GM10248 (cell line): Measurements from ENCODE around the gene PLCB2.

ENCODE experiments used
- CTCF ChIA-PET: fragments of 300-600 bp; sonication (Branson Sonifier 250); formaldehyde crosslinking; extraction: SDS; loops from one replicate; lab custom pipeline; 2021; ENCODE audit warnings: antibody characterized with exemption; lab: Yijun Ruan, JAX
- POLR2A ChIA-PET: fragments of 350-650 bp; sonication (Branson Sonifier 250); formaldehyde crosslinking; extraction: SDS; loops from one replicate; lab custom pipeline; 2020; ENCODE audit warnings: antibody characterized with exemption; lab: Yijun Ruan, JAX
- DNase-seq: peaks from one replicate; pipeline ENCODE4 v3.0.0; 2012; ENCODE audit errors: extremely low spot score
- TF ChIP-seq, protein P1 (sequence below): IDR thresholded peaks from 2 replicates; pipeline ENCODE4 v1.5.1; 2012; ENCODE audit warnings: mild to moderate bottlenecking, low read depth; ENCODE audit errors: extremely low read depth, missing control alignments, control extremely low read depth

PLCB2 gene

DNA sequence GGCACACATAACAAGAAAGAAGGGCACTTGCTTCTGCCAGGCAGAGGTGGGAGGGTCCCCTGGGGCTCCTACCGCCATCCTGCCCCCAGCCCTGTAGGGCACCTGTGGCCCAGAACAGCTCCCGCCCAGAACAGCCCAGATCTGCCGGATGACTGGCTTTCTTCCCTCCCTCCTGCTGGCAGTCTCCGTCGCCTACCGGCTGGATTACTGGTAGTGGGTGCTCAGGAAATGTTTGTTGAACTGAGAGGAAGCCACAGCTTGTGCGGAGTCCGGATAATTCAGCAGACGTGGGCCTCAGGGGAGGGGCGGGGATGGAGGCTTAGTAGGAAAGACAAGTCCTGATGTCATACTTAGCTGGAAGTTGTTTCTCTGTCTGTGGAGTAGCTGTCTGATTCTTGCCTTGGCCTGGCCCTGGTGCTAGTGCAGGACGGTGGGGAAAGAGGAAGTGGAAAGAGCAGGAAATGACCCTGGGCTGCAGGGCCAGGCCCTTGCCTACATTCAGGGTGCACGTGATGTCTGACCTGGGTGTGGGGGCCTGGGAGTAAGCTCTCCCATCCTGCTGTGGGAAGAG lies 26.3 kb upstream of the PLCB2 start:
- ChIA-PET POLR2A (no interaction called here), CTCF (interaction anchor here (0.9 to 16.1 kb wide), 12 partner anchors 5 to 230 kb away, joined by 3 to 263 read pairs (median 4); partner anchors contain the start of genes DISP2, INAFM2 and PHGR1)
- DNase-seq, result peak; percentile 61
- TF ChIP-seq, protein P1, sequence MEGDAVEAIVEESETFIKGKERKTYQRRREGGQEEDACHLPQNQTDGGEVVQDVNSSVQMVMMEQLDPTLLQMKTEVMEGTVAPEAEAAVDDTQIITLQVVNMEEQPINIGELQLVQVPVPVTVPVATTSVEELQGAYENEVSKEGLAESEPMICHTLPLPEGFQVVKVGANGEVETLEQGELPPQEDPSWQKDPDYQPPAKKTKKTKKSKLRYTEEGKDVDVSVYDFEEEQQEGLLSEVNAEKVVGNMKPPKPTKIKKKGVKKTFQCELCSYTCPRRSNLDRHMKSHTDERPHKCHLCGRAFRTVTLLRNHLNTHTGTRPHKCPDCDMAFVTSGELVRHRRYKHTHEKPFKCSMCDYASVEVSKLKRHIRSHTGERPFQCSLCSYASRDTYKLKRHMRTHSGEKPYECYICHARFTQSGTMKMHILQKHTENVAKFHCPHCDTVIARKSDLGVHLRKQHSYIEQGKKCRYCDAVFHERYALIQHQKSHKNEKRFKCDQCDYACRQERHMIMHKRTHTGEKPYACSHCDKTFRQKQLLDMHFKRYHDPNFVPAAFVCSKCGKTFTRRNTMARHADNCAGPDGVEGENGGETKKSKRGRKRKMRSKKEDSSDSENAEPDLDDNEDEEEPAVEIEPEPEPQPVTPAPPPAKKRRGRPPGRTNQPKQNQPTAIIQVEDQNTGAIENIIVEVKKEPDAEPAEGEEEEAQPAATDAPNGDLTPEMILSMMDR, result no peak

DNA sequence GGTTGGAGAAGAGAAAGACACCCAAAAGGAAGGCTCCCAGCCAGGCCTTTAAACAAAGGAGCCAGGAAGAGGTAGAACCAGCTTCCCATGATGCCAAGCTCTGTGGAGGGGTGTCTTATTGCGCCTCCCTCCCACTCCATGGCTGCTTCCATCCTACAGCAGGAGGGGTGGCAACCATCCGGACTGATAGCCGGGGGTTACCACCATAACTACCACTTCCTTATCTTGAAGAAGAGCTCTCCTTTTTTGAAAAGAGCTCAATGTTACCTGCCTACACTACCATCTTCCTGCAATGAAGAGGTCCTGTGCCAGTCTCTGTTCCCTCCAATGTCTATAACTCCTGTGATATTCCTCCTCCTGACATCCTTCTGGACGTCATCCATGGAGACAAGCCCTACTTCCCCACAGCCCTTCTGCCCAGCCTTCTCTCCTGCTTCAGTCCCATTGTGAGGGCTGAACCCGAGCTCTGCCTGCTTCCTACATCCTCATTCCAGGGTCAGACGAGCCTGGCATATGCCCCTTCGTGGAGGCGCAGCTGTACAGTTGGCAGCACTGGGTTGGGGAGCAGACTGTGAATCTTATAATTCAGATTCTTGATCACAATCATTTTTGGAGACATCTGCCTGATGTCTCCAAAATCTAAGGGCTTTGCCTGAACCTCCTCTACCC lies 24.5 kb upstream of the PLCB2 start:
- TF ChIP-seq, protein P1, result no peak
- DNase-seq, result no peak
- ChIA-PET CTCF (interaction anchor here (0.9 to 16.1 kb wide), 6 partner anchors 7 to 108 kb away, joined by 3 to 222 read pairs (median 7); partner anchors contain the start of genes CCDC9B and INAFM2), POLR2A (no interaction called here)

DNA sequence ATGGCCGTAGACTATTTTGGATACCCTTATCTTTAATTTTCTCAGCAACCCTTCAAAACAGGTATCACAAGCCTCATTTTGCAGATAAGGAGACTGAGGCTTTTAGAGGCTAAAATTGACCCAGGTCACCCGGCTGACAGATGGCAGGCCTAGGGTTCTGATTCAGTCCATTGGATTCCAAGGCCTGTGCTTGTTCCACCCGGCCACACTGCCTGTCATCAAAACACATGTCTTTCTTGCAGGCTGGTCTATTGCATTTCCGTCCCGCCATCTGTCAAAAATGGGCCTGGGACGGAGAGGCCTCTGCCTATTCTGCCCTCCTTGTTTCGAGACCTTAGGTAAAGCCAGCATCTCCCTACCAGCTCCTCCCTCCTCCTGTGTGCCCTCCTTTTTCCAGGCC lies 23.9 kb upstream of the PLCB2 start:
- ChIA-PET CTCF (interaction anchor here (1.0 to 16.1 kb wide), 4 partner anchors 8 to 109 kb away, joined by 3 to 222 read pairs (median 112); partner anchors contain the start of genes CCDC9B and INAFM2), POLR2A (no interaction called here)
- DNase-seq, result no peak
- TF ChIP-seq, protein P1, result no peak

DNA sequence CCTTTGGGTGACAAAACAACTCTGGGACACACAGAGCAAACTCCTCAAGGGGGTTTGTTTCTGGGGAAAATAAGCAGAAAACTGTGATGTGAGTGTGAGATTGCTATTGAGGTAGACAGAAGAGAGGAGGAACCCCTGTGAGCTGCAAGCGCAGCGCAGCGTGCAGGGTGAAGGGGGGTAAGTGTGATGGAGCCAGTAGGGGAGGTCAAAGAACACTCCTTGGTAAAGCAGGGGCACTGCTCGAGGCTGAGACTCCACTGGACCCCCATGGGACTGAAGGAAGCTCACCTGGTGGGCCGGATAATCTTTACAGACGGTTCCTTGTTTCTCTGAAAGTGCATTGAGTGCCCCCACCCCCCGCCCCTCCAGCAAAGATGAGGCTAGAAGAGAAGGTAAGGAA lies 23.3 kb upstream of the PLCB2 start:
- DNase-seq, result no peak
- CTCF ChIA-PET, result interaction anchor here (2.6 to 16.1 kb wide), 3 partner anchors 9 to 52 kb away, joined by 11 to 222 read pairs (median 212); partner anchors contain the start of genes CCDC9B and INAFM2
- POLR2A ChIA-PET, result no interaction called here
- TF ChIP-seq, protein P1, result no peak

DNA sequence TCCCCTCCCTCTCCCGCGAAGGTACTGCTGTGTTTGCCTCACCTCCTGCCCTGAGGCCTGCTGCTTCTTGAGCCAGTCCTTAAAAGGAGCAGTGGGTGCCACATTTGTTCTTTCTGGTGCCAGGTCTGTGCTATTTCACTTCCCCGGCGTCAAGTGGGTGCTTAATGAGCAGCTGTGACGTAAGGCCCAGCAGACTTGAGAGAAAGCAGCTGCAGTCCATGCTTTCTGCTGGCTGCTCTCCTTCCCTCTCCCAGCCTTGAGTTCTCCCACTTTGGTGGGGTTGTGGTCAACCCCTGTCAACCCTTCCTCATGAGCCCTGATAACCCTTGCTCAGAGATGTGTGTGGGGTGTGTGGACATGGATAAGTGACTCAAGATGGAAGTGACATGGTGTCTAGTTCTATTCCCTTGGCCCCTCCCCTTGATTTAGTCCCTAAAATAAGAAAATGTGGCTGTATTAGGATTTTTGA lies 22.7 kb upstream of the PLCB2 start:
- ChIA-PET POLR2A (no interaction called here), CTCF (interaction anchor here (1.4 to 16.1 kb wide), 4 partner anchors 9 to 51 kb away, joined by 3 to 222 read pairs (median 112); partner anchors contain the start of genes CCDC9B, INAFM2 and PLCB2)
- DNase-seq, result no peak
- TF ChIP-seq, protein P1, result no peak

DNA sequence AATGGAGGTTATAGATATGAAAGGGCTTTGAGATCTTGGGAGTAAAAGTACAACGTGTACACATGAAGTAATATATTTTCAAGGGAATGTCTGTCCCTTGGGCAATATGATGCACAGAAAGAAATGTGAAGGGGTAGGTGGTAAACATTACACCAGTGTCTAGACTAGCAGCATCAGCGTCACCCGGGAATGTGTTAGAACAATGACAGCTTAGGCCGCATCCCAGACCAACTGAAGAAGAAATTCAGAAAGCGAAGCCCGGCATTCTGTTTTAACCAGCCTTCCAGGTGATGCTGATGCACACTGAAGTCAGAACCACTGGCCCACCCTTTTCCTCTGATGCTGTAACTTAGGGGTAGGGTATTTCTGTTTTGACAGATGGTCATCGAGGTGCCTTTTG lies 22.1 kb upstream of the PLCB2 start:
- no peak for DNase-seq
- POLR2A ChIA-PET, result no interaction called here
- CTCF ChIA-PET, result interaction anchor here (1.4 to 16.1 kb wide), 4 partner anchors 9 to 51 kb away, joined by 3 to 222 read pairs (median 114); partner anchors contain the start of genes CCDC9B, INAFM2 and PLCB2
- TF ChIP-seq, protein P1, result no peak
